ENCODE measurements around the gene KDR. TPM values are rescaled to one million over a fixed set of nuclear protein-coding genes. Genes with fewer than 3 reads are reported as not detected.
A peak's percentile ranks its signal among the peaks of the same experiment; 100 is the strongest.

The KDR gene
- polyA plus RNA-seq, 10 donors = 34.9 to 67.5 (median 55.0) TPM

- DNase-seq = no peak
These were observed 94.8 kb downstream of the KDR start for GRCh38 chr4:55030589-55030988.

DNA sequence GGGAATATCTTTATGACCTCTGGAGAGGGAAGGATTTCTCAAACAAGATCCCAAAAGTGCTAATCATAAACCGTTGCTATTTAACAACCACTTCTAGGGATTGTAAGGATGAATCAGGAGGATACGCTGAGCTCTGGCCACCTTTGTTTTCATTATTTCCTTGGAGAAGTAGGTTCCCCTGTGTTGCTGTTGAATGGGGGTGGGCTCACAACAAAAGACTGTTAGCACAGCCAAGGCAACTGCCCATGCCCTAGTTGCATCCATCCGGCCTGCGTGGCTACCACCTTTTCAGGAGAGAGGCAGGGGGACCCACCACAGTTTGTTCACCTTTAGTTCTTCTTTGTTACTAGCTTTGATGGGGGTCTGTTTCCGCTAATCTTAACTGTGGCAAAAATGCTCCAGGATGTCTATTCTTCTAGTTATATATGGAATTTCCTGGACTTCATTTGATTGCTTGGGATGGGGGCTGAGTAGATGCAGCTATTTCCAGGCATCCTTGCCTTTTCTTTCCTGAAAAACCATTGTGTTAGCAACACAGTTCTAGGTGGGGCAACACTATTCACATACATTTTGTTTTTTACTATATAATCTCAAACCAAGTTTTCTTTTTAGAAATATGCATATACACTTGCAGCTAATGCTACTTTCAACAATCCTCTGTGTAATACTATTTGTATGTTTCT is 95.4 kb downstream of the KDR start:
- DNase-seq = peak in 1 of 3 donors; percentile 17

- DNase-seq = no peak
These were observed 96.1 kb downstream of the KDR start for GRCh38 chr4:55029321-55029720.

Other genes starting within 250 kb of the KDR start
- 10 to 100 TPM; 12.7 to 17.1 (median 14.8) TPM for gene SRD5A3, start 220.6 kb upstream of the KDR start, polyA plus RNA-seq (ENCODE audit: insufficient read length in 10 of 10)